Lower lobe of right lung (tissue), 2 donors: ENCODE data around the gene FXYD7. TPM values are rescaled to one million over a fixed set of nuclear protein-coding genes. Genes with fewer than 3 reads are reported as not detected.

Experiments used
- ATAC-seq, 2 donors: fragments of 200-7000 bp; cut with Tn5 transposase; one replicate each; pipeline ENCODE4 v1.9.1; 2020 to 2022; ENCODE audit warnings: mild to moderate bottlenecking in 2 of 2, moderate library complexity in 2 of 2
- DNase-seq: peaks from one replicate; pipeline ENCODE4 v3.0.0-alpha.2; 2020
- H3K27ac ChIP-seq: fragments of 200-600 bp; one replicate; pipeline ENCODE4 v1.8.0; 2022
- H3K27me3 ChIP-seq: fragments of 200-600 bp; one replicate; pipeline ENCODE4 v1.8.0; 2022; ENCODE audit warnings: low read depth
- H3K36me3 ChIP-seq: fragments of 200-600 bp; one replicate; pipeline ENCODE4 v1.8.0; 2022; ENCODE audit warnings: mild to moderate bottlenecking
- H3K4me1 ChIP-seq: fragments of 200-600 bp; one replicate; pipeline ENCODE4 v1.8.0; 2022
- H3K4me3 ChIP-seq: fragments of 200-600 bp; one replicate; pipeline ENCODE4 v1.8.0; 2022; ENCODE audit warnings: mild to moderate bottlenecking
- H3K9me3 ChIP-seq: fragments of 200-600 bp; one replicate; pipeline ENCODE4 v1.8.0; 2022
- intact Hi-C: fragments of 100-400 bp; cut with DNase I; formaldehyde crosslinking; loops from one replicate; pipeline ENCODE4 v1.11.0; 2022
- total RNA-seq: library from RNA; stranded (reverse); fragmentation: NEBNext Ultra II Directional; extraction: Animal tissue kit (Norgen Biotek cat#: 25700); gene quantifications from one replicate; pipeline ENCODE4 v1.2.1, GENCODE V29; 2021
- TF ChIP-seq, protein P1 (sequence below): fragments of 200-600 bp; IDR thresholded peaks from one replicate; pipeline ENCODE4 v1.8.0; 2022; ENCODE audit warnings: antibody characterized with exemption, mild to moderate bottlenecking
- donor health status: DM: no; HTN: yes; CAD: no; lungs with severe emphysema.

Gene FXYD7
- total RNA-seq, 1 donor from 2014 or later, result not detected

DNA sequence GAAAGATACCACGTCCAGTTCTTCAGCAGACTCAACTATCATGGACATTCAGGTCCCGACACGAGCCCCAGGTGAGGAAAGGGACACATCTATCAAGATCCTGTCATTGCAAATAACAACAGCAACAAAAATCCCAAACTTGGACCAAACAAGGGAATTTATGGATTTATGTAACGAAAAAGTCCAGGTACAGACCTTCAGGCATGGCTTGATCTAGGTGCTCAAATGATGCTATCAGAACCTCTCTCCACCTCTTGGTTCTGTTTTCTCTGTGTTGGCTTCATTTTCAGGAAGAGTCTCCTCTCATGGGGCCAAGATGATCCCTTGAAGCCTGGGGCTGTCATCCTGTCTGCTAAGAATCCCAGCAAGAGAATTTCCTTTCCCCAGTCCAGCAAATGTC lies 14.4 kb downstream of the FXYD7 start:
- peaks cover 3% of the 10 kb centered on the region for H3K27me3 ChIP-seq
- TF ChIP-seq, protein P1, sequence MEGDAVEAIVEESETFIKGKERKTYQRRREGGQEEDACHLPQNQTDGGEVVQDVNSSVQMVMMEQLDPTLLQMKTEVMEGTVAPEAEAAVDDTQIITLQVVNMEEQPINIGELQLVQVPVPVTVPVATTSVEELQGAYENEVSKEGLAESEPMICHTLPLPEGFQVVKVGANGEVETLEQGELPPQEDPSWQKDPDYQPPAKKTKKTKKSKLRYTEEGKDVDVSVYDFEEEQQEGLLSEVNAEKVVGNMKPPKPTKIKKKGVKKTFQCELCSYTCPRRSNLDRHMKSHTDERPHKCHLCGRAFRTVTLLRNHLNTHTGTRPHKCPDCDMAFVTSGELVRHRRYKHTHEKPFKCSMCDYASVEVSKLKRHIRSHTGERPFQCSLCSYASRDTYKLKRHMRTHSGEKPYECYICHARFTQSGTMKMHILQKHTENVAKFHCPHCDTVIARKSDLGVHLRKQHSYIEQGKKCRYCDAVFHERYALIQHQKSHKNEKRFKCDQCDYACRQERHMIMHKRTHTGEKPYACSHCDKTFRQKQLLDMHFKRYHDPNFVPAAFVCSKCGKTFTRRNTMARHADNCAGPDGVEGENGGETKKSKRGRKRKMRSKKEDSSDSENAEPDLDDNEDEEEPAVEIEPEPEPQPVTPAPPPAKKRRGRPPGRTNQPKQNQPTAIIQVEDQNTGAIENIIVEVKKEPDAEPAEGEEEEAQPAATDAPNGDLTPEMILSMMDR, result no peak
- H3K4me1 ChIP-seq, result peaks cover 18% of the 10 kb centered on the region
- DNase-seq (no peak), ATAC-seq (no peak)
- H3K9me3 ChIP-seq, result peaks cover 6% of the 10 kb centered on the region
- no peak overlapping the region for H3K4me3 ChIP-seq
- H3K27ac ChIP-seq, result no peak overlapping the region
- H3K36me3 ChIP-seq, result peaks cover 54% of the 10 kb centered on the region
- intact Hi-C loops, result no loop called here

DNA sequence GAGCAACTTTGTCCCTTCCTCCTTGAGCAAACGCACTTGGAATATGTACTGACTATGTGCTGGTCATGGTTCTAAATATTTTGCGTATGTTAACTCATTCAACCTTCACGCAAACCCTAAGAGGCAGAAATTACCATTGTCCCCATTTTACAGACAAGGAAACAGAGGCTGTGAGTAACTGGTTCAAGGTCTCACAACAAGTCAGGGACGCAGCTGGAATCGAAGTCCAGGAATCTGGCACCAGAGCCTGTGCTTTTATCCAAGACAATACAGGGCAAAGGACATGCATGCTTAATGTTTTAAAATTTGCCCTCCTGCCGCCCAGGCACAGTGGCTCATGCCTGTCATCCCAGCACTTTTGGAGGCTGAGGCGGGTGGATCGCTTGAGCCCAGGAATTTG lies 16.6 kb downstream of the FXYD7 start:
- Histone ChIP-seq H3K27me3 (no peaks in the 10 kb centered on the region), H3K36me3 (peaks cover 69% of the 10 kb centered on the region), H3K9me3 (peaks cover 16% of the 10 kb centered on the region), H3K4me3 (no peak overlapping the region), H3K4me1 (peaks cover 7% of the 10 kb centered on the region), H3K27ac (no peak overlapping the region)
- ATAC-seq (no peak), DNase-seq (no peak)
- TF ChIP-seq, protein P1, result no peak
- intact Hi-C loops, result no loop called here

DNA sequence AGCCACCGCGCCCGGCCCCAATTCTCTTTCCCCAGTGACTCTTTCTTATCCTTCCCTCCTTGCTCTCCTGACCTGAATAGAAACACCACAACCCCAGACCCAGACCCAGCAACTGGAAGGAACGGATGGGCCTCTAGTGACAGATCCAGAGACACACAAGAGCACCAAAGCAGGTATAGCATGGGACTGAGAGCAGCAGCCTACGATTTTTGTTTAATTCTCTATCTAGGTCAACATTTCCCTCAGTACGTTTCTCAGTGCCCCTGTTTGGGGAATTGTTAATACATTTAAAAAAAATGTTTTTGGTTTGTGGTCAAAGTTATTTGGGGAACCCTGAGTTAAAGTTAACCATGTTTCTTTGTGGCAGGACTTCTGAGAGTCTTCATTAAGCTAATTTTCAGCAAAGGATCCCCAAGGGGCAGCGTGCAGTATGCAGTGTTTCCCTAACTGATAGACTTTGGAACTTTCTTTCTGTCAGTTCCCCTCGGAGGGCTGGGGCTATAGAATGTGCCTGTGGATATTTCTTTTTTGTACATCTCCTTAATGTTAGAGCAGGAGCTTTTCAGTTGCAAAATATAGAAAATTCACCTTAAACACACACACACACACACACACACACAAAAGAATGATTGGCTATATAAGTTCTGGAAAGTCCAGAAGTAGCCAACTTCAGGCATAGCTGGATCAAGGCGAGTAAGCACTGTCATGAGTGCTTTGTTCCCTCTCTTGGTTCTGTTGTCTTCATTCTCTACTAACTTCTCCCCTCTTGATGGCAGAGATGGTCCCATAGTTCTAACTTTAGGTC lies 17.8 kb downstream of the FXYD7 start:
- ATAC-seq (no peak), DNase-seq (no peak)
- H3K4me3 ChIP-seq, result no peak overlapping the region
- no peak overlapping the region for H3K27ac ChIP-seq
- no peaks in the 10 kb centered on the region for H3K27me3 ChIP-seq
- intact Hi-C loops, result no loop called here
- no peaks in the 10 kb centered on the region for H3K4me1 ChIP-seq
- peaks cover 23% of the 10 kb centered on the region for H3K9me3 ChIP-seq
- H3K36me3 ChIP-seq, result peaks cover 79% of the 10 kb centered on the region
- TF ChIP-seq, protein P1, result no peak

DNA sequence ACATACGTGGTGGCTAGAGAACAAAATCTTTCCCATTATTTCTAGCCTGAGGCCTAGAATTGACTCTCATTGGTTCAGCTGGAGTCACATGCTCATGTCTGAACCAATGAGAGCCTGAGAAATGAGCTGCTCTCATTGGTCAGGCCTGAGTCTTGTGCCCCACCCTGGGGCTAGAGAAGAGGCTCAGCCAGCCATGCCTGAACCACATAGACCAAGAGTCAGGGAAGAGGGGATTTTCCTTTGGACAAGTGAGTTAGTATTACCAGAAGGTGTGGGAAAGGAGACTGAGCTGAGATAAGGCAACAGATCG lies 18.3 kb downstream of the FXYD7 start:
- TF ChIP-seq, protein P1, result no peak
- no peak overlapping the region for H3K27ac ChIP-seq
- peaks cover 85% of the 10 kb centered on the region for H3K36me3 ChIP-seq
- no peaks in the 10 kb centered on the region for H3K4me1 ChIP-seq
- ATAC-seq, result no peak
- no peak for DNase-seq
- H3K27me3 ChIP-seq, result no peaks in the 10 kb centered on the region
- intact Hi-C loops, result no loop called here
- H3K4me3 ChIP-seq, result no peak overlapping the region
- H3K9me3 ChIP-seq, result peaks cover 29% of the 10 kb centered on the region

DNA sequence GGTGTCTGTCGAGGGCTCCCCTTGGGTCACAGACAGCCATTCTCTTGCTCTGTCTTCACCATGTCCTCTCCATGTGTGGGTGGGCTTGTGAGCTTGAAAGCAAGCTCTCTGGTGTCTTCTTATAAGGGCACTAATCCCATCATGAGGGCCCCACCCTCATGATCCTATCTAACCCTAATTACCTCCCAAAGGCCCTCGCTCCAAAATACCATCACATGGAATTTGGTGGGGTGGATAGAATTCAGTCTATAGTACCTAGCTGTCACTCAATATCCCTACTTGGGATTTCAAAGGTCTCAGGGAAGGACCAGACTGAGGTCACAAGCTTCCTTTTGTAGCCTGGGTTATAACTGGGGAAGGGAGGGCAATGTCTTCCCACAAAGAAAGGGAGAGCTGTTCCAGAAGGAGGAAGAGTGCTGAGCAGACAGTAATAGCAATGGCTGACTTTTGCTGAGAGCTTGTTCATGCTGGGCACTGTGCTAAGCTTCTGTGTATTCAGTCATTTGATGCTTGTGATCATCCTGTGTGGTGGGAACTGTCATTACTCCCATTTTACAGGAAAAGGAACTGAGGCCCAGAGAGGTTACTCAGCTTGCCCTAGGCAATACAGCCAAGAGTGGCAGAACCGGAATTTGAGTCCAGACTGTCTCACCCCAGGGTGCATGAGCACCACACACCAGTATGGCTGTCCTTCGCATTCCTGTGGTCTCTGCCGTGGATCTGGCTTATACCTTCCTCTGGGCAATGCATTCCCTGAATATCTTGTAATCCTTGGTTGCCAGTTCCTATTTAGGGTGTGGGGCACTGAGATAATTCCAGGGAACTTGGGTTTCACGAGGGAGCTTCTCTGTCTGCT lies 19.6 kb downstream of the FXYD7 start:
- peaks cover 79% of the 10 kb centered on the region for H3K36me3 ChIP-seq
- no peak overlapping the region for H3K27ac ChIP-seq
- peaks cover 6% of the 10 kb centered on the region for H3K4me1 ChIP-seq
- TF ChIP-seq, protein P1, result no peak
- intact Hi-C loops, result no loop called here
- H3K4me3 ChIP-seq, result no peak overlapping the region
- no peak for ATAC-seq
- DNase-seq, result no peak
- H3K27me3 ChIP-seq, result no peaks in the 10 kb centered on the region
- H3K9me3 ChIP-seq, result peaks cover 35% of the 10 kb centered on the region
